NCI-H2029 treated with DMSO at 0.1 percent for 48 hours (cell line): Measurements from ENCODE around the gene KSR2.
A peak's percentile ranks its signal among the peaks of the same experiment; 100 is the strongest.

Experiments used
- DNase-seq: peaks from one replicate; lab custom pipeline; 2025; lab: John Stamatoyannopoulos, UW

The KSR2 gene

GRCh38 chr12:117688446-117688845, 280.3 kb downstream of the KSR2 start:
- DNase-seq = no peak

GRCh38 chr12:117686911-117687377, 281.8 kb downstream of the KSR2 start:
- no peak for DNase-seq

- no peak for DNase-seq
Observed at GRCh38 chr12:117686210-117686609, 282.6 kb downstream of the KSR2 start.

- DNase-seq = peak; percentile 5
Observed at GRCh38 chr12:117685110-117685926, 283.5 kb downstream of the KSR2 start.

GRCh38 chr12:117684471-117684870, 284.3 kb downstream of the KSR2 start:
- no peak for DNase-seq

- DNase-seq = no peak
Observed at GRCh38 chr12:117680312-117680711, 288.5 kb downstream of the KSR2 start.

GRCh38 chr12:117679776-117680175, 289.0 kb downstream of the KSR2 start:
- no peak for DNase-seq

- DNase-seq = no peak
Observed at GRCh38 chr12:117674763-117675162, 294.0 kb downstream of the KSR2 start.

- no peak for DNase-seq
Observed at GRCh38 chr12:117674313-117674712, 294.5 kb downstream of the KSR2 start.

GRCh38 chr12:117671734-117672133, 297.1 kb downstream of the KSR2 start:
- DNase-seq = peak; percentile 4

GRCh38 chr12:117664169-117664568, 304.6 kb downstream of the KSR2 start:
- no peak for DNase-seq

GRCh38 chr12:117662620-117663395, 306.0 kb downstream of the KSR2 start:
- no peak for DNase-seq

GRCh38 chr12:117662220-117662619, 306.6 kb downstream of the KSR2 start:
- DNase-seq = no peak

- DNase-seq = no peak
Observed at GRCh38 chr12:117661471-117661870, 307.3 kb downstream of the KSR2 start.

- DNase-seq = no peak
Observed at GRCh38 chr12:117660896-117661295, 307.9 kb downstream of the KSR2 start.

GRCh38 chr12:117658226-117658625, 310.6 kb downstream of the KSR2 start:
- no peak for DNase-seq

- no peak for DNase-seq
Observed at GRCh38 chr12:117649796-117650195, 319.0 kb downstream of the KSR2 start.

GRCh38 chr12:117646520-117646919, 322.3 kb downstream of the KSR2 start:
- DNase-seq = no peak

- DNase-seq = no peak
Observed at GRCh38 chr12:117645473-117645872, 323.3 kb downstream of the KSR2 start.

GRCh38 chr12:117643971-117644370, 324.8 kb downstream of the KSR2 start:
- DNase-seq = no peak

- no peak for DNase-seq
Observed at GRCh38 chr12:117641885-117642284, 326.9 kb downstream of the KSR2 start.

GRCh38 chr12:117640511-117640910, 328.3 kb downstream of the KSR2 start:
- no peak for DNase-seq

GRCh38 chr12:117629454-117629853, 339.3 kb downstream of the KSR2 start:
- no peak for DNase-seq
